SK-N-MC (cell line): ENCODE results near the gene TXNDC15.

Source experiments
- EZH2 ChIP-seq: fragments of 200-600 bp; sonication (generic); IDR thresholded peaks from one replicate; pipeline ENCODE4 v1.6.1; 2017; ENCODE audit warnings: antibody characterized with exemption
- POLR2AphosphoS5 ChIP-seq: IDR thresholded peaks from 2 replicates; pipeline ENCODE4 v1.6.1; 2012; ENCODE audit warnings: mild to moderate bottlenecking, low read depth, low read length, borderline replicate concordance

GRCh38 chr5:134938030-134938429, 63.9 kb downstream of the TXNDC15 start:
- no peak for TF ChIP-seq POLR2AphosphoS5
- TF ChIP-seq EZH2, result no peak
